NCI-H1417 (cell line): ENCODE data around the gene RGR.
"Not testable (repeated sequence)": the region's sequence is repeated elsewhere in the genome, so short reads cannot be mapped to it uniquely, and the experiment has no call there.

Experiments used
- DNase-seq, 3 experiments: peaks; one replicate each; lab custom pipeline; 2025; lab: John Stamatoyannopoulos, UW

Gene RGR

DNA sequence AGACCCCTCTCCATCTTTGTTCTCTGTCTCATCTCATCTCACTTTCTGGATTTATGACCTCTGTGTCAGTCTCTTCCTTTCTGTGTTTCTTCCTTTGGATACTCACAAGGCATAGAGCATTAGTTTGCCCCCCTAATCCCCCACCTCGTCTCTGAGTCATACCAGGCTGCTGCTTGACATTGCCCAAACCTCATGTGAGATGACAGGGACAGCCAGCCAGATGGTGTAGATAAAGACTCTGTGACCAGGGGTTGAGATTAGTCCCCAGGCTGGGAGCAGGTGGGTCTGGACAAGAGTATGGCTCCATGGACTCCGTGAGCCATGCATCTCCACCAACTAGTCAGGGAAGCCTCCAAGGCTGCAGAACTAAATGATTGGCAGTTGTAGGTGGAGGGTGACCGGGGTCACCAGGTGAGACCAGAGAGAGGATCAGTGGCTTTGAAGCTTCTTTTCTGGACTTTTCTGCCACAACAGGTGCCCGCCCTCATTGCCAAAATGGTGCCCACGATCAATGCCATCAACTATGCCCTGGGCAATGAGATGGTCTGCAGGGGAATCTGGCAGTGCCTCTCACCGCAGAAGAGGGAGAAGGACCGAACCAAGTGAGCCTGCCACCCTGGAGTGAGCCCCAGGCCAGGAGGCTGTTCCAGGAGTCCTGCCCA, 13.3 kb downstream of the RGR start:
- DNase-seq: no peak

DNA sequence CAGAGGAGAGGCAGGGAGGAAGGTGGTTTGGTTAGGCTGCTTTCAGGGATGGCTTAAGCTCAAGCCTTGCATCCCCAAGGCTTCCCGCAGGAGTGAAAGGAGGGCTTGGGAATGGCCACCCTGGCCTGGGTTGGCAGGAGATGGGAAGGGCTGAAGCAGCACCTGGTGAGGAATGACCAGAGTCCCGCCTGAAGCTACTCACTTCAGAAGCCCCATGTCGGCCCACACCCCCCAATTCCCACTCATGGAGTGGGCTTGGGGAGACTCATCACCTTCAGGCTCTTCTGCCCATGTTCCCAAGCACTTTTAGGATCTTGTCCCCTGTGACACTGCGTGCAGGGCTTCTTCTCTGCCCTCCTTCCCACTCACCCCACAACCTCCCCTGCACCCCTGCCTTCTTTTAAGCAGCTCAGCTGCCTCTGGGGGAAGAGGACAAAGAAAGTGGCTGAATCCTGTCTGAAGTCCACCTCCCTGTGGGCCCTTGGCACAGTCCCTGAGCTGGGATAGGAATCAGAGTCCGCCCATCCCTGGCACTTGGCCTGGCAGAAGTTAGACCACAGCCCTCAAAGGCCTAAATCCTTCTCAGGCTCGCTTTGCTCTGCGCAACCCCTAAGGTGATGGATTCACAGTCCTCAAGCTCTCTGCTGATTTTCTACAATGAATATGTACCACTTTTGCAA, 16.5 kb downstream of the RGR start:
- no peak for DNase-seq

DNA sequence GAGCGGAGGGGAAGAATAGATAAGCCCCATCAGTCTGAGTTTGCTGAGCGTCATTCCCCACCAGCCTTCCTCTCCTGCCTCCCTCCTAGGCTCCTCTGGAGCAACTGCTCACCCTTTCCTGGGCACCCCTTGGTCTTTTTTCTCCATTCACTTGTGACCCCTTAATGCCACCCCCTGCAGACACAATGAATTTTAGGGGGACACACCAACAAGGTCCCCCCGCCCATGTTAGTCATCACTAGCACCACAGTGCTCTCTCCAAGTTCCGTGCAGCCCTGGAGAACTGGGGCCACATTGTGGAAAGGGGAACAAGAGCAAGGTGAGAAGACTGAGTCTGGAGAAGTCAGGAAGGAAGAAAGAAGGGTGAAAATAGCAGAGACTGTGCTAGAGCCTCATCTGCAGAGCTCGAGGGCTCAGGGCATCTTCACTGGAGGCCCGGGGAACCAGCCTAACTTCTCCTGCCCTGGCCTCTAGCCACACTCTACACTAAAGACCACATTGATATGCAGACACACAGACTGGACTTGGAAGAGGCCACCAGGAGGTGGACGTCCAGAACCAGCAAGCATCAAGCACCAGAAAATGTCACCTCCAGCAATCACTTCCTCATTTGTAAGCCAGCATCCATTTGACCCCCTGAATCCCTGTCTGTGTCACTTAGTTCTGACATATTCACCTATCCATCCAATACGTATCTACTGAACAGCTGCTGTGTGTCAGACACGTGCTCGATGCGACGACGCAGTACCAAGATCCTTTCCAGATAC, 17.5 kb downstream of the RGR start:
- DNase-seq: no peak

DNA sequence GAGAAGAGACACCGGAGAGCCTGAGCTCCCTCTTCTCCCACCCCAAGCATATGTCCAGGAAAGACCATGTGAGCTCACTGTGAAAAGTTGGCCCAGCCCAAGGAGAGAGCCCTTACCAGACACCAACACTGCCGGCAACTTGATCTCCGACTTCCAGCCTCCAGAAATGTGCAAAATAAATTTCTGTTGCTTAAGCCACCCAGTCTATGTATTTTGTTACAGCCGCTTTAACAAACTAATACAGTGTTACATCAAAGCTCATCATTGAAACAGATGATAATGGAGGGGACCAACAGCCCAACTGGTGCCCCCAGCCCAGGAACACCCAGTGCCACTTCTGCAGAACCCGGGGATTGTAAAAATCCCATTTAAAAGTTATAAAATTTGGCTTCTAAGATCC, 18.9 kb downstream of the RGR start:
- no peak for DNase-seq

DNA sequence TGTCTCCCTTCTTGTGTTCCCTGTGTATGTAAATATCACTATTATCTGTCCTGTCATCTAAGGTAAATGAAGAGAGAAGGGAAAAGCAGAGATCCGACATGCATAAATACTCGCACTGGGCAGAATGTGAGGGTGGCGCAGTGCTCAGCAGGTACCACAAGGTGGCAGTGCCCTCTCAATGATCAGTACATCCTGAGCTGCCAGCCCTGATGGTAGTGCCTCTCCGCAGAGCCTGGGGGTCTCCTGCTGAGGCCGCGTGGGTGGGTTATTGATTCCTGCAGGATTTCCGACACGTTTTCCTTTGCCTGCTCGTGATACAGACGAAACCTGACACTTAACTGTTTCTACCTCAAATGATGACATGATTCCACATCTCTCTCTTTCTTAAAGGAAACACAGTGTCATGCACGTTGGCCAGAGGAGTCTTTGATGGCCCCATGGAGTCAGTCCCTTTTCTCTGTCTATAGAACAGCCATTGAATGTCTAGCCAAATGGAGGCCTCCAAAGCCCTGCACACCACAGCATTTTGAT, 19.8 kb downstream of the RGR start:
- peak; percentile 18 to 74 (median 51) for DNase-seq

DNA sequence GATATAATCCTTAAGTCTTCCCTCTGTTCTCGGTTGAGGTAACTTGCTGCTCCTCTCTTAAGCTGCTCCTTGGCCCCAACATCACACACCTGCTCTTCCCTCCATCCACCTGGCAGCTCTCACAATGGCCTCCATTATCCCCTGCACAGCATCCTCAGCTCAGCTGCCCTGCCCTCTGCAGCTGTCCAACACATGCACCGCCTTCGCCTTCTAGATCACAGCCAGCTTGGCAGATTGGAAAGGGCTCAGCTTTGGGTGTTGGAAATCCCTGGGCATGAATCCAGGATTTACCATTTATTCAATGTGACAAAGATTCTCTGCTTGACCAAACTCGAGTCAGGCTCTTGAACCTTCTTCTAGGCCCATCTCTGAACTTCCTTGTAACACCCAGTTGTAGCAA, 20.6 kb downstream of the RGR start:
- peak in 2 of 3 experiments; percentile 48 to 73 for DNase-seq

DNA sequence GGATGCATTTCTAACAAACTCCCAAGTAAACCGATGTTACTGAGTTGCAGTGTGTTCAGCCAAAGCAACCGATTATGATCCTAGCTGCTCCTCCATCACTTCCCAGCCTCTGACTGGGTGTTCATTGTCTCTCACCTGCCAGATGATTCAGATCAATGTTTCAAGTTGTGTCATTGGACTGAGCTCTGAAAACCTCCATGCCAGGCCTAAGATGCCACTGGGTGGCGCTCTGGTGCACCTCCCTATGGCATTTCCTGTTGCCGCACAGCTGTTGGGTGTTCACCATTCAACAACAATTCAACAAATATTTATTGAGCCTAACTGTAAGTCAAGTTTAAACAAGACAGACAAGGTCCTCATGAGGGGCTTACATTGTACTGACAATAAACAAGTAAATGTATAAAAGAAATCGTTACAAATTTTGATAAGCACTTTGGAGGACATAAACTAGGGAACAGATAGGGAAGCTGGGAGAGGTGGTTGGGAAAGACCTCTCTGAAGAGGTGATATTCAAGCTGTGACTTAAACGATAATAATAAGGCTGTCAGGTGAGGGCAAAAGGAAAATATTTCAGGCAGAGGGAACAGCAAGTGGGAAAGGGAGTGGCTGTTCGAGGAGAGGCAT, 22.8 kb downstream of the RGR start:
- peak in 1 of 3 experiments; percentile 10 for DNase-seq

DNA sequence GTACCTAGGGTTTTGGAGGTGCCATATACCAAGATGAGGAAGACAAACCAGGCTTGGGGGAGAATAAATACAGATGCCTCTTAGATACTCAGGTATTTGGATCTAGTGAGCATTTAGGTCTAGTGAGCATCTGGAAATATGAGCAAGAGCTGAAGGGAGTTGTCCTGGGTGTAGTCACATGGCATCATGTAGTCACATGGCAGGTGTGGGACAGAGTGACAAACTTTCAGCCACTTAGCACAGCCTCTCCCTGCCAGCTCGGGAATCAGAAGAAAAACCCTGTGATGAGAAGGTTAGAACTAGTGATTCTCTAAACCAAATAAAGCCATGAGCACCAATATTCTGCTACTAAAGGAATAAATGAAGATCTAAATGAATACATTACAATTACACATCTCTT, 24.3 kb downstream of the RGR start:
- DNase-seq: no peak

DNA sequence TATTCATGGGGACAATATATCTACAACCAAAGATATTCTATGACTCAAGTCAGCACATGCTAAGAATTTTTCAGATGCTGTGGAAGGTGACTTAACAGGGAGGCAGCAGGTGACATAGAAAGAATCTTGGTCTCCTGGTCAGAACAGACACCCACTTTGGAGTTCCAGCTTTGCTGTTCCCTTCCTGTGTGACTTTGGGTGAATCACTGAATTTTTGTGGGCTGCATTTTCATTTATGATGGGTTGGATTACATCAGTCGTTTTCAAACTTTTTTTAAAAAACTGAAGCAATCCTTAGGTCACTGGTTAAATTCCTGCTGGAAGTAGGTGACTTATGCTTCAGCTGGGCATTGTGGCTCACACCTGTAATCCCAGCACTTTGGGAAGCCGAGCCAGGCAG, 24.9 kb downstream of the RGR start:
- no peak for DNase-seq

DNA sequence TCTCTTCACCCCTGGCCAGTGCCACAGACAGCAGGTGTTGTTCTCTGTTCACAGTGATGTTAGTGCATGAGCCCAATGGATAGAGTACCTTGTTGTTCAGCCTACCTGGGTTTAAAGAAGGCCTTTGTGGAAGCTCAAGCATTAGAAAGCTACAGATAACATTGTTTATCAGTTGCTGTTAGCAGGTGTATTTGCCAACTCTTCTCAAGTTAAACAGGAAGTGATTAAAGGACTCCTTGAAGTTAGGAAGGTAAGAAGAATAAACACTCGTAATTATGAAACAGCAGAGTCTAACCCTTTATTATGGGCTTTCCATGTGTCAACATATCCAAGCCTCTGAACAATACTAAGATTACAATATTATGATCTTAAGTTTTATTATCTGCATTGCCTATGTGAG, 25.9 kb downstream of the RGR start:
- peak; percentile 15 to 87 (median 46) for DNase-seq

DNA sequence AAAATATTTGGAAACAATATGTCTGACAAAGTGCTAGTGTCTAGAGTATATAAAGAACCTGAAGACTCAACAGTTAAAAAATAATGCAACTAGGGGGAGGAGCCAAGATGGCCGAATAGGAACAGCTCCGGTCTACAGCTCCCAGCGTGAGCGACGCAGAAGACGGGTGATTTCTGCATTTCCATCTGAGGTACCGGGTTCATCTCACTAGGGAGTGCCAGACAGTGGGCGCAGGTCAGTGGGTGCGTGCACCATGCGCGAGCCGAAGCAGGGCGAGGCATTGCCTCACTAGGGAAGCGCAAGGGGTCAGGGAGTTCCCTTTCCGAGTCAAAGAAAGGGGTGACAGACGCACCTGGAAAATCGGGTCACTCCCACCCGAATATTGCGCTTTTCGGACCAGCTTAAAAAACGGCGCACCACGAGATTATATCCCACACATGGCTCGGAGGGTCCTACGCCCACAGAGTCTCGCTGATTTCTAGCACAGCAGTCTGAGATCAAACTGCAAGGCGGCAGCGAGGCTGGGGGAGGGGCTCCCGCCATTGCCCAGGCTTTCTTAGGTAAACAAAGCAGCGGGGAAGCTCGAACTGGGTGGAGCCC, 35.1 kb downstream of the RGR start:
- DNase-seq: not testable (repeated sequence)

DNA sequence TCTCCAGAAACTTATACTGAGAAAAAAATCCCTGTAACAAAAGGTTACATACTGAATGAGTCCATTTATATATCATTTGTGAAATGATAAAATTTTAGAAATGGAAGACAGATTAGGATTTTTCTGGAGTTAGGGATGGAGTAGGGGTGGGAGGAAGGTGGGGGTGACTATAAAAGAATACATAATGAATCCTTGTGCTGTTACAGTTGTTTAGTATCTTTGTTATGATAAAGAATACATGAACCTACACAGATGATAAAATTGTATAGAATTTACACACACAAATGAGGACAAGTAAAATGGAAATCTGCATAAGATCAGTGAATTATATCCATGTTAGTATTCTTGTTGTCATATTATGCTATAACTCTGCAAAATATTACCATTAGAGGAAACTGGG, 41.8 kb downstream of the RGR start:
- no peak for DNase-seq

DNA sequence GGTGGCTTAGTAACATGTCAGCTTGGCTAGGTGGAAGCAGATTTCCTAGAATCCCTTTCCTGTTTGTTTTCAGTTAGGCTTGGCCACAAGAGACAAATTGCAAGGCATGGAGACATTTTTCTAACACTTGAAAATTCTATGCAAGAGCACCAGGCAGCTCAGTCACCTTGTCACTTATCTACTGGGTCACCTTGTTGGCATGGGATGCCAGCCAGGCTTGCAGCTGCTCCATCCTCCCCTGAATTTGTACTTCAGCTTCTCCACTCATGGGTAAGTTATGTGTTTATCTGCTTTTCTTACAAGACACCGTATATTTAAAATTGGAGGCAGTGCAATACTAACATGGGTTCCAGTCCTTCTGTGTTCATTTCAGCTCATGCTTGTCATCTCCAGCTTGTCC, 43.3 kb downstream of the RGR start:
- no peak for DNase-seq

DNA sequence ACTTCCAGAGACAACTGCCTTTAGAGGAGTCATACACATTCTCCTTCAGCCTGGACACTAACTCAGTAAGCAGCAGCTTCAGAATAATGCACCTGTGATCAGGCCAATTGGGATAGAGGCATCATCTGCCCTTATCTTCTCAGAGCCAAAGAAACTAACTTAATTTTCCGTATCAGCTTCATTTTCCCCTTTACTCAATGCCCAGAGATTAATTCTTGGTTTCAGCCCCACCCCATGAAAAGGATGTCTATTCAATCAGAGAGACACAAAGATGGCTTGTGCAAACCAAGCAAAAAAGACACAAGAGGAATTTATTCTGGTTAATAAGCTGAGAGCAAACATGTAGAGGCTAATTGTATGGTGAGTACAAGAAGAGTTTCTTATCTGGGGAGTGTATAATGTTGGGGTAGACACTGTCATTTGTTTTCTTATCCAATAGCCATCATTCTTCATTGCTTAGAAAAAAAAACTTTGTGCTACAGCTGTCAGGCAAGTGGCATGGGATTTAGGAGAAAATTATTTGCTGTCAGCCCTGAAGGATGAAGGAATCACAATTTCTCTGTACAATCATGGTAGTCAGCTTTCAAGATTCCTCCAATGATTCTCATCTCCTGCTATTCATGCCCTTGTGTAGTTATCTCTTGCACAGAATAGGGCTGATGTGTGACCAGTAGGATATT, 44.8 kb downstream of the RGR start:
- no peak for DNase-seq

DNA sequence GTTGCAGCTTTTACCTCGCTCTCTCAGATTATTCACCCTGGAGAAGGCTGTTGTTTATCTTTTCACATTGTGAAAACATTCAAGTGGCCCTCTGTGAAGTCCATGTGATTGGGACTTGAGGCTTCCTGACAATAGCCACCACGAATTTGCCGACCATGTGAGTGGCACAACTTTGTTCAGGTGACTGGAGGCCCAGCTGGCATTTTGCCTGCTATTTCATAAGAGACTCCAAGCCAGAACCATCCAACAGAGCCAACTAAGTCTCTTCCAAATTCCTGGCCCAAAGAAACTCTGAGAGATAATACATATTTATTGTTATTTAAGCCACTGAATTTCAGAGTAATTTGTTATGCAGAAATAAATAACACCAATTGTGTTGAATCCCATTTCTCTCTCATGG, 45.4 kb downstream of the RGR start:
- DNase-seq: no peak

DNA sequence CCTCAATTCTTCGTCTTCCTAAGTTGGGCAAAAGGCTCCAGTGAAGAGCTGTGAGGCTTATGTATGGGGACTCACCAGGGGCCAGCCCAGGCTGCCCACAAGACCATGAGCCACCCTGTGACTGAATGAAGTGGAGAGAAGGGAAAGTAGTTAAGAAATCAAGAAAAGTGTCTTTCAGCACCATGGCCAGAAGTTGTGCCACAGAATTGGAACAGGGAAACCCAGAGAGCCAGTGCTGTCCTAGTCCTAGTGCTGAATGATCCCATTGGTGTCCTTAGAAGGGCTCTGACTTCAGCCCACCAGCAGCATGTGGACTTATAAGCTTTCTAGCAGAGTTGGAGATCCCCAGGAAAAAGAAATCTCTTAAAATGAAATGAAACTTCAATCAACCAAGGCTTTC, 46.5 kb downstream of the RGR start:
- no peak for DNase-seq

DNA sequence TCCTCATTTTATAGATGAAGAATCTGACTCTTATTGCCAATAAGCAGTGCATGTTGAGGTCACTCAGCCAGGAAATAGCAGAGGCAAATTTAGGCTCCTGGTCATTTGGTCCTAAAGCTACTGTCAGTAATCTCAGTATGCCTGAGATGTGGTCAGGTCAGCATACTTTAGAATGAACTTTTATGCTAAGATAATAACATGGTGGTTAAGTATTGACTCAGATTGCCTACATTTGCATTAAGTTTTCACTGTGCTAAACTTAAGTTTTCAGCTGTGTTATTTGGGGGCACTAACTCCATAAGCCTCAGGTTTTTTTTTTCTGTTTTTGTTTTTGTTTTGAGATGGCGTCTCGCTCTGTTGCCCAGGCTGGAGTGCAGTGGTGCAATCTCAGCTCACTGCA, 47.6 kb downstream of the RGR start:
- no peak for DNase-seq

DNA sequence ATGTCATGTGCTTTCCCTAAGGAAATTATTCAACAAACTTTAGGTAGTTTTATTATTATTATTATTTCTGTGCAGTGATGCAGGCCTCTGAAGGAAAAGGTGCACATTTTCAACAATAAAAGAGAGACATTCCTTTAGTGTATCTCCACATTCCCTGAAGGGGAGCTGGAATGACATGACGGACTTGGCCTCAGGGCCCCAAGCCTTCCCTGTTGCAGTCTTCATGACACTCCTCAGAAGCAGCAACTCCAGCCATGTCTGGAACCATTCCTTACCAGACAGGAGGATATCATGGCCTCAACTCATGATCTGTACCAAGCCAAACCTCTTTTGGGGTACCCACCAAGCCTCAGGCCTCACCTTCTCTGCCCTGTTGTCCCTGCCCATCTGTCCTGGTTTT, 48.3 kb downstream of the RGR start:
- DNase-seq: no peak

DNA sequence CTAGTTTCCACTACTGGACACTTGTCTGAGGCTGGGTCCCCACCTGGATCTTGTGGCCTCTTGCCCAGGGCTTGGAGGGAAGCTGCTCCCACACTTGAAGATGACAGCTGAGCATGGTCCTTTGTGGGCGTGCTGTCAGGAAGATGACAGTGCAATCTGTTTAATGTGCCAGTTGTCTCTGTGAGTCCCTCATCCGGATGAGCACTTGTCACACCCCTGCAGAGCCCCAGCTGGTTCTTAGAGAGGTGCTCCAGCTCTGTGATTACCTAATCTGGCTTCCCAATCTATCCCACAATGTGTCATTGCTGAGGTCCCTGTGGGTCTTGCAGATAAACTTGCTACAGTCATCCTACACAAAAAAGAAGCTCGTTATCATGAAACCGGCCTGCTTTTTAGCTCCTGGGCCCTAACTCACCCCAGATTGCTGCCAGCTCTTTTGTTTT, 48.7 kb downstream of the RGR start:
- DNase-seq: no peak

DNA sequence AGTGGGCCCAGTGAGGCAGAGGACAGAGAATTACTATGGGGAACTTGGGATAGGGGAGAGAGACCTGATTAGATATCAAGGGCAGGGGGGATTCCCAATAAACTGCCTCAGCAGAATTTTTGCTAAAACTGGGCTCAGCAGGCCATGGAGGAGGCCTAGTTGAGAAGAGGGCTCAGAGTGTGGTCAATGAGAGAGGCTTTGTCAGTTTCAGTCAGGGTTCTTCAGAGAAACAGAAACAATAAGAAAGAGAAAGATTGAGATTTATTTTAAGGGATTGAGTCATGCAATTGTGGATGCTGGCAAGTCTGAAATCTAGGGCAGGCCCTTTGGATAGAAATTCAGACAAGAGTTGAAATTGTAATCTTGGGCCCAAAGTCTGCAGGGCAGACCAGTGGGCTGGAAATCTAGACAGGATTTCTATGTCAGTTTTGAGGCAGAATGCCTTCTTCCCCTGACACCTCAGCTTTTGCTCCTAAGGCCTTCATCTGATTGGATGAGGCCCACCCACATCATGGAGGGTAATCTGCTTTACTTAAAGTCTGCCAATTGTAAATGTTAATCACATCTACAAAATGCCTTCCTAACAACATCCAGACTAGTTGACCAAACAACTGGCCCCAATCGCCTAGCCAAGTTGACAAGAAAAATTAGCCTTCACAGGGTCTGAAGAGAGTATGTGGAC, 50.1 kb downstream of the RGR start:
- DNase-seq: no peak
